HCT116 (cell line): ENCODE results near the gene ITGAE. TPM values are rescaled to one million over a fixed set of nuclear protein-coding genes. Genes with fewer than 3 reads are reported as not detected.

Experiments used
- ATAC-seq: fragments of 200-7000 bp; cut with Tn5 transposase; 2 replicates; pipeline ENCODE4 v1.9.1; 2020; ENCODE audit warnings: mild to moderate bottlenecking, moderate library complexity
- BruUV-seq: library from RNA; stranded (reverse); fragments of 400-500 nt; replicated peaks from 2 replicates; lab custom pipeline; 2021; lab: Mats Ljungman, UMichigan
- CTCF ChIA-PET: fragments of 300-600 bp; sonication (Branson Sonifier 250); formaldehyde crosslinking; loops from one replicate; lab custom pipeline; 2021; ENCODE audit warnings: antibody characterized with exemption; lab: Charles Lee
- POLR2A ChIA-PET: fragments of 300-600, 350-600 bp; sonication (Branson Sonifier 250); formaldehyde crosslinking; loops from one replicate; lab custom pipeline; 2021; ENCODE audit warnings: antibody characterized with exemption; lab: Charles Lee
- RAD21 ChIA-PET, 2 experiments: fragments of 300-600 bp; sonication (Branson Sonifier 250); formaldehyde crosslinking; loops; one replicate each; lab custom pipeline; 2023; ENCODE audit warnings: low total read pairs in 2 of 2; ENCODE audit not compliant: uncharacterized antibody in 2 of 2, unreplicated experiment in 2 of 2, low non-redundant PET in 1 of 2; lab: Charles Lee
- DNase-seq: peaks from one replicate; pipeline ENCODE4 v3.0.0-alpha.2; 2010; ENCODE audit warnings: low read depth, low spot score
- H2AFZ ChIP-seq: fragments of 200-600 bp; shearing (Covaris generic), sonication (generic); 2 replicates; pipeline ENCODE4 v1.6.1; 2017; ENCODE audit warnings: low read depth, mixed run types, mixed read lengths, antibody characterized with exemption, low read length; ENCODE audit not compliant: poor library complexity, severe bottlenecking
- H3K27ac ChIP-seq: 2 replicates; pipeline ENCODE4 v1.5.1; 2012; ENCODE audit warnings: low read depth, low read length
- H3K27me3 ChIP-seq: fragments of 200-600 bp; sonication (generic); 2 replicates; pipeline ENCODE4 v1.6.1; 2016; ENCODE audit warnings: mixed run types, low read length, mixed read lengths; ENCODE audit not compliant: insufficient read depth
- H3K36me3 ChIP-seq, 2 experiments: fragments of 200-500 bp in 1 of 2; fragments of 200-600 bp in 1 of 2; sonication (Bioruptor generic) in 1 of 2; sonication (generic) in 1 of 2; 2 replicates each; pipeline versions ENCODE4 v1.5.1 to v1.6.1; 2014 to 2016; ENCODE audit warnings: low read length in 2 of 2, inconsistent platforms in 1 of 2, mixed read lengths in 1 of 2, mixed run types in 1 of 2; ENCODE audit not compliant: insufficient read depth in 2 of 2, control insufficient read depth in 1 of 2
- H3K4me1 ChIP-seq, 2 experiments: fragments of 200-600 bp in 1 of 2; sonication (generic) in 1 of 2; 2 replicates each; pipeline versions ENCODE4 v1.5.1 to v1.6.1; 2012 to 2017; ENCODE audit warnings: low read length in 2 of 2, inconsistent platforms in 1 of 2, mild to moderate bottlenecking in 1 of 2, mixed read lengths in 1 of 2, mixed run types in 1 of 2, moderate library complexity in 1 of 2; ENCODE audit not compliant: insufficient read depth in 2 of 2, control insufficient read depth in 1 of 2
- H3K4me2 ChIP-seq: fragments of 200-600 bp; sonication (generic); 2 replicates; pipeline ENCODE4 v1.6.1; 2017; ENCODE audit warnings: mixed run types, low read length, mixed read lengths
- H3K4me3 ChIP-seq, 2 experiments: fragments of 200-600 bp in 1 of 2; sonication (generic) in 1 of 2; replicated peaks in 1 of 2; 2 replicates each; pipeline ENCODE4 v1.5.1; 2011 to 2016; ENCODE audit warnings: low read length in 2 of 2, control low read depth in 1 of 2, low read depth in 1 of 2, mild to moderate bottlenecking in 1 of 2, mixed read lengths in 1 of 2, mixed run types in 1 of 2
- H3K79me2 ChIP-seq: fragments of 200-600 bp; sonication (generic); 2 replicates; pipeline ENCODE4 v1.6.1; 2017; ENCODE audit warnings: mild to moderate bottlenecking, mixed run types, low read length, moderate library complexity, mixed read lengths; ENCODE audit not compliant: insufficient read depth
- H3K9ac ChIP-seq: fragments of 200-600 bp; sonication (generic); 2 replicates; pipeline ENCODE4 v1.6.1; 2016; ENCODE audit warnings: low read length, mixed read lengths
- H3K9me2 ChIP-seq: fragments of 200-600 bp; sonication (generic), shearing (Covaris generic); 2 replicates; pipeline ENCODE4 v1.6.1; 2017; ENCODE audit warnings: mixed run types, mild to moderate bottlenecking, moderate library complexity; ENCODE audit not compliant: insufficient read depth
- H3K9me3 ChIP-seq, 2 experiments: fragments of 200-500 bp in 1 of 2; fragments of 200-600 bp in 1 of 2; sonication (Bioruptor generic) in 1 of 2; sonication (generic) in 1 of 2; 2 replicates each; pipeline ENCODE4 v1.6.1; 2014 to 2017; ENCODE audit warnings: low read length in 2 of 2, mixed read lengths in 2 of 2, inconsistent platforms in 1 of 2, low read depth in 1 of 2, mild to moderate bottlenecking in 1 of 2, mixed run types in 1 of 2, moderate library complexity in 1 of 2; ENCODE audit not compliant: control insufficient read depth in 1 of 2, insufficient read depth in 1 of 2
- H4K20me1 ChIP-seq: fragments of 200-600 bp; sonication (generic), shearing (Covaris generic); 2 replicates; pipeline ENCODE4 v1.6.1; 2017; ENCODE audit warnings: mixed run types, mild to moderate bottlenecking, moderate library complexity; ENCODE audit not compliant: insufficient read depth
- CEBPB ChIP-seq: IDR thresholded peaks from 2 replicates; pipeline ENCODE4 v1.6.1; 2012; ENCODE audit warnings: low read depth
- ELF1 ChIP-seq: IDR thresholded peaks from 2 replicates; pipeline ENCODE4 v1.6.1; 2012; ENCODE audit warnings: low read depth, borderline replicate concordance
- EZH2 ChIP-seq: fragments of 200-600 bp; sonication (generic); IDR thresholded peaks from 2 replicates; pipeline ENCODE4 v1.6.1; 2017; ENCODE audit warnings: antibody characterized with exemption, mixed run types
- EZH2phosphoT487 ChIP-seq: fragments of 200-600 bp; IDR thresholded peaks from 2 replicates; pipeline ENCODE4 v1.6.1; 2018; ENCODE audit warnings: antibody characterized with exemption, borderline replicate concordance
- POLR2AphosphoS5 ChIP-seq: IDR thresholded peaks from 2 replicates; pipeline ENCODE4 v1.6.1; 2011; ENCODE audit warnings: mild to moderate bottlenecking, low read depth, low read length, moderate library complexity
- RAD21 ChIP-seq: IDR thresholded peaks from 2 replicates; pipeline ENCODE4 v1.6.1; 2012; ENCODE audit warnings: low read depth, mild to moderate bottlenecking
- SIN3A ChIP-seq: IDR thresholded peaks from 2 replicates; pipeline ENCODE4 v1.6.1; 2012; ENCODE audit warnings: low read depth
- TCF7L2 ChIP-seq: IDR thresholded peaks from 2 replicates; pipeline ENCODE4 v1.7.0; 2011; ENCODE audit warnings: borderline replicate concordance, inconsistent platforms; ENCODE audit not compliant: insufficient read depth, insufficient read length; ENCODE audit errors: extremely low read depth
- intact Hi-C: fragments of 100-400 bp; cut with micrococcal nuclease; formaldehyde crosslinking; loops from 2 replicates; pipeline ENCODE4 v1.10.0; 2022
- total RNA-seq: library from RNA; stranded (reverse); gene quantifications from one replicate; pipeline ENCODE4 v1.2.1, GENCODE V29; 2021; ENCODE audit not compliant: unreplicated experiment
- TF ChIP-seq, protein P1 (sequence below): IDR thresholded peaks from 2 replicates; pipeline ENCODE4 v1.6.1; 2012; ENCODE audit warnings: low read depth

ITGAE gene
- total RNA-seq, 1 experiment from 2014 or later: 19.9 TPM

- no peaks in the 10 kb centered on the region for H4K20me1 ChIP-seq
- H3K27me3 ChIP-seq: no peaks in the 10 kb centered on the region
- H3K9me3 ChIP-seq: peaks cover 9 to 10% of the 10 kb centered on the region in 2 experiments; a peak in 2 of 4 replicates
- peak overlapping the region; percentile 80 for H3K4me2 ChIP-seq
- ChIA-PET CTCF (interaction anchor here (1.1 to 2.1 kb wide), 2 partner anchors 13 to 212 kb away, joined by 3 to 7 read pairs; no protein-coding TSS in a partner anchor), POLR2A (no interaction called here), RAD21 (no interaction called here)
- DNase-seq (no peak), ATAC-seq (peak; percentile 42)
- no peak overlapping the region for H2AFZ ChIP-seq
- no TSS peak for BruUV-seq
- H3K9ac ChIP-seq: peak overlapping the region; percentile 62
- no peaks in the 10 kb centered on the region for H3K79me2 ChIP-seq
- H3K4me1 ChIP-seq: peaks cover 0 to 11% of the 10 kb centered on the region in 2 experiments; a peak in 2 of 4 replicates
- H3K9me2 ChIP-seq: no peaks in the 10 kb centered on the region
- intact Hi-C loops: no loop called here
- TF ChIP-seq CEBPB (no peak), RAD21 (no peak), SIN3A (no peak), ELF1 (no peak), POLR2AphosphoS5 (no peak), EZH2phosphoT487 (no peak), EZH2 (no peak)
- TF ChIP-seq, all 23 proteins: peak for 0
- Histone ChIP-seq H3K27ac (peak overlapping the region; percentile 47; the same call in 1 of the 2 replicates), H3K36me3 (no peaks in the 10 kb centered on the region), H3K4me3 (peak overlapping the region; percentile 46 to 60)
These were observed 105.8 kb downstream of the ITGAE start for GRCh38 chr17:3695129-3695722.

DNA sequence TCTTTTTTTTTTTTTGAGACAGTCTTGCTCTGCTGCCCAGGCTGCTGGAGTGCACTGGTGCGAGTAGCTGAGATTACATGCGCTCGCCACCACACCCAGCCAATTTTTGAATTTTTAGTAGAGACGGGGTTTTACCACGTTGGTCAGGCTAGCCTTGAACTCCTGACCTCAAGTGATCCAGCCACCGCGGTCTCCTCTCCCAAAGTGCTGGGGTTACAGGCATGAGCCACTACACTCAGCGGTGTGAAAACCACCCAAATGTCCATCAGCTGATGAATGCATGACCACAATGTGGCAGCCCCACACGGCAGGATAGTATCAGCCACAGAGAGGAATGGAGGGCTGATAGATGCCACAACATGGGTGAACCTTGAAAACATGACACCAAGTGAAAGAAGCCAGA lies 107.2 kb downstream of the ITGAE start:
- Histone ChIP-seq H3K36me3 (no peaks in the 10 kb centered on the region), H3K9me3 (peaks cover 9 to 10% of the 10 kb centered on the region in 2 experiments; a peak in 2 of 4 replicates), H3K27ac (no peak overlapping the region), H3K9ac (no peak overlapping the region), H4K20me1 (no peaks in the 10 kb centered on the region), H3K9me2 (no peaks in the 10 kb centered on the region), H3K4me1 (peaks cover 0 to 11% of the 10 kb centered on the region in 2 experiments; a peak in 2 of 4 replicates), H2AFZ (no peak overlapping the region), H3K79me2 (no peaks in the 10 kb centered on the region), H3K4me2 (no peak overlapping the region), H3K27me3 (no peaks in the 10 kb centered on the region), H3K4me3 (no peak overlapping the region)
- ChIA-PET CTCF (interaction anchor here (2.1 kb wide), 1 partner anchor 11 kb away, joined by 7 read pairs; no protein-coding TSS in a partner anchor), POLR2A (no interaction called here), RAD21 (no interaction called here)
- TF ChIP-seq TCF7L2: no peak
- TF ChIP-seq, protein P1, sequence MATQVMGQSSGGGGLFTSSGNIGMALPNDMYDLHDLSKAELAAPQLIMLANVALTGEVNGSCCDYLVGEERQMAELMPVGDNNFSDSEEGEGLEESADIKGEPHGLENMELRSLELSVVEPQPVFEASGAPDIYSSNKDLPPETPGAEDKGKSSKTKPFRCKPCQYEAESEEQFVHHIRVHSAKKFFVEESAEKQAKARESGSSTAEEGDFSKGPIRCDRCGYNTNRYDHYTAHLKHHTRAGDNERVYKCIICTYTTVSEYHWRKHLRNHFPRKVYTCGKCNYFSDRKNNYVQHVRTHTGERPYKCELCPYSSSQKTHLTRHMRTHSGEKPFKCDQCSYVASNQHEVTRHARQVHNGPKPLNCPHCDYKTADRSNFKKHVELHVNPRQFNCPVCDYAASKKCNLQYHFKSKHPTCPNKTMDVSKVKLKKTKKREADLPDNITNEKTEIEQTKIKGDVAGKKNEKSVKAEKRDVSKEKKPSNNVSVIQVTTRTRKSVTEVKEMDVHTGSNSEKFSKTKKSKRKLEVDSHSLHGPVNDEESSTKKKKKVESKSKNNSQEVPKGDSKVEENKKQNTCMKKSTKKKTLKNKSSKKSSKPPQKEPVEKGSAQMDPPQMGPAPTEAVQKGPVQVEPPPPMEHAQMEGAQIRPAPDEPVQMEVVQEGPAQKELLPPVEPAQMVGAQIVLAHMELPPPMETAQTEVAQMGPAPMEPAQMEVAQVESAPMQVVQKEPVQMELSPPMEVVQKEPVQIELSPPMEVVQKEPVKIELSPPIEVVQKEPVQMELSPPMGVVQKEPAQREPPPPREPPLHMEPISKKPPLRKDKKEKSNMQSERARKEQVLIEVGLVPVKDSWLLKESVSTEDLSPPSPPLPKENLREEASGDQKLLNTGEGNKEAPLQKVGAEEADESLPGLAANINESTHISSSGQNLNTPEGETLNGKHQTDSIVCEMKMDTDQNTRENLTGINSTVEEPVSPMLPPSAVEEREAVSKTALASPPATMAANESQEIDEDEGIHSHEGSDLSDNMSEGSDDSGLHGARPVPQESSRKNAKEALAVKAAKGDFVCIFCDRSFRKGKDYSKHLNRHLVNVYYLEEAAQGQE: no peak
- no peak for ATAC-seq
- intact Hi-C loops: no loop called here
- no TSS peak for BruUV-seq
- DNase-seq: no peak
